ENCODE data around the gene HORMAD2. TPM values are rescaled to one million over a fixed set of nuclear protein-coding genes. Genes with fewer than 3 reads are reported as not detected.

The HORMAD2 gene
- total RNA-seq, 4 donors from 2014 or later, result not detected

GRCh38 chr22:30092686-30093085 is 12.4 kb downstream of the HORMAD2 start:
- TF ChIP-seq, protein P1, sequence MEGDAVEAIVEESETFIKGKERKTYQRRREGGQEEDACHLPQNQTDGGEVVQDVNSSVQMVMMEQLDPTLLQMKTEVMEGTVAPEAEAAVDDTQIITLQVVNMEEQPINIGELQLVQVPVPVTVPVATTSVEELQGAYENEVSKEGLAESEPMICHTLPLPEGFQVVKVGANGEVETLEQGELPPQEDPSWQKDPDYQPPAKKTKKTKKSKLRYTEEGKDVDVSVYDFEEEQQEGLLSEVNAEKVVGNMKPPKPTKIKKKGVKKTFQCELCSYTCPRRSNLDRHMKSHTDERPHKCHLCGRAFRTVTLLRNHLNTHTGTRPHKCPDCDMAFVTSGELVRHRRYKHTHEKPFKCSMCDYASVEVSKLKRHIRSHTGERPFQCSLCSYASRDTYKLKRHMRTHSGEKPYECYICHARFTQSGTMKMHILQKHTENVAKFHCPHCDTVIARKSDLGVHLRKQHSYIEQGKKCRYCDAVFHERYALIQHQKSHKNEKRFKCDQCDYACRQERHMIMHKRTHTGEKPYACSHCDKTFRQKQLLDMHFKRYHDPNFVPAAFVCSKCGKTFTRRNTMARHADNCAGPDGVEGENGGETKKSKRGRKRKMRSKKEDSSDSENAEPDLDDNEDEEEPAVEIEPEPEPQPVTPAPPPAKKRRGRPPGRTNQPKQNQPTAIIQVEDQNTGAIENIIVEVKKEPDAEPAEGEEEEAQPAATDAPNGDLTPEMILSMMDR (IDR thresholded peaks at IDR 0.05; ENCODE audit: low read depth), result no peak

DNA sequence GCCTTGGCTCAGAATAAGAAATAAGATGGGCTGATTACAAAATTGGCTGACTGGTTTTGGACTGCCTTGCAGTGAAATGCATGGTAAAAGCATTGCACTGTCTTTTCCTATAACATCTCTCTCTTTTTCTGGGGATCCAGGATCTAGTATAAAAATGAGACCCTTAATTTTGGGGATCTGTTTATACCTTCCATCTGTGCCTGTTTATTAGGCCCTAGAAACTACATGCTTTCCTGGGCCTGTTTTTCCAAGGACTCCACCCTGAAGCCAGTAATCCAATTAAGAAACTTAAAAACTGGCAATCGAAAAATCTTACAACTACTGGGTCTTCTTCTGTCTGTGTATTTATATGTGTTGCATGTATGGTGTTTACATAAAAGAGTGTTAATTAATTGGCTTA is 14.5 kb downstream of the HORMAD2 start:
- TF ChIP-seq, protein P1 (IDR thresholded peaks at IDR 0.05; ENCODE audit: low read depth), result no peak

- TF ChIP-seq, protein P1 (IDR thresholded peaks at IDR 0.05; ENCODE audit: low read depth), result no peak
Observed at GRCh38 chr22:30097861-30098260, 17.6 kb downstream of the HORMAD2 start.

DNA sequence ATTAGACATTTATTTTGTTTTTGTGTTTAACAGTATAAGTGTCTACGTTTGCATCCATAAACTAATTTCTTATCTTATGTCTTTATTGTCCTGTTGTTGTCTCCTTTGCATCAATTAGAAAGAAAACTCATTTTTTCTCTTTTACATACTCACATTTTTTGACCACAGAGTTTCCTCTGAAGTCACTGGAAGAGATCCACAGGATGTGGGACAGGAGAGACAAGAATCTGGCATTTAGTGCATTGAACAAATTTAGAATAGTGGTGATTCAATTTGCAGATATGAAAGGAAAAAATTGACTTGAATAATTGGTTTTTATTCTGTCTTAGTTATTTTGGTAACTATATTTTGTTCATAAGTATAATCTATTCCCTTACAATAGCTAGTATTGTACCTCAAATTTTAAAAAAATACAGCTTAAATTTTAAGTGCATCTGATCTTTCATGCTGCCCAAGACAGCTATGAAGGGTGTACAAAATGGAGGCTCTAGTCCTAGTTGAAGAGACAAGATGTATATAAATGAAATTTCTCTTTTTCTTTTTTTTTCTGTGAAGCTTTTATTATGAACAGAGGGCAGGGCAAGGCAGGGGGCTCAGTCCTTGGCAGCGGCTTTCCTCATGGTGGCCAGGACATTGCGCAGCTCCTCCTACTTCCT is 24.4 kb downstream of the HORMAD2 start:
- TF ChIP-seq, protein P1 (IDR thresholded peaks at IDR 0.05; ENCODE audit: low read depth), result no peak

- TF ChIP-seq, protein P1 (IDR thresholded peaks at IDR 0.05; ENCODE audit: low read depth), result no peak
Observed at GRCh38 chr22:30105483-30105882, 25.2 kb downstream of the HORMAD2 start.

DNA sequence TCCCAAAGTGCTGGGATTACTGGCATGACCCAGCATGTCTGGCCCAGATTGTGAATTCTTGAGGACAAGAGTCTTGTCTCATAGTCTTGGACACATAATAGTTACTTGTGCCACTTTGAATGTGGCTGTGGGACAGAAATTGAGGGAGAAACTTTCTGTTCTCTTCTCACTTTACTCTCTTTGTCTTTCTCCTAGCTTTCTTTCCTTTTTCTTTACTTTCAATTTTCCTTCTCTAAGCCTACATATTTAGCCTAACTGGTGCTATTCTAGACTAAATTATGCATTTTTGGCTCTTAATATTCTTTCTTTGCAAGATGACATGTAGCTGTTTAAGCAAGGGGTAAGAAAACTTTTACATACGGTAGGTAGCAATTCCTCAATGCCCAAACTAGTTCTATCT is 33.2 kb downstream of the HORMAD2 start:
- TF ChIP-seq, protein P1 (IDR thresholded peaks at IDR 0.05; ENCODE audit: low read depth), result no peak

GRCh38 chr22:30114361-30114760 is 34.1 kb downstream of the HORMAD2 start:
- TF ChIP-seq, protein P1 (IDR thresholded peaks at IDR 0.05; ENCODE audit: low read depth), result no peak

Data from subcutaneous adipose tissue (tissue), 4 donors.